Activated CD4-positive, alpha-beta T cell treated with anti-CD3 and anti-CD28 coated beads for 48 hours (primary cell): ENCODE data around the gene NPL.

Experiments
- DNase-seq: peaks from one replicate; pipeline ENCODE4 v3.0.0-alpha.2; 2020

NPL gene

GRCh38 chr1:182789138-182790076, at the start of gene NPL:
TSS of gene NPL (plus strand) at chr1:182789773. CDS start at chr1:182794372, 4,599 bp downstream.
- DNase-seq = peak; percentile 88

GRCh38 chr1:182740120-182740519, 49.5 kb upstream of the NPL start:
- no peak for DNase-seq

GRCh38 chr1:182742780-182743179, 46.8 kb upstream of the NPL start:
- DNase-seq = no peak

- no peak for DNase-seq
These were observed 37.2 kb upstream of the NPL start for GRCh38 chr1:182752077-182752988.

- no peak for DNase-seq
These were observed 35.5 kb upstream of the NPL start for GRCh38 chr1:182754087-182754486.

- no peak for DNase-seq
These were observed 34.8 kb upstream of the NPL start for GRCh38 chr1:182754543-182755314.

GRCh38 chr1:182755632-182756031, 33.9 kb upstream of the NPL start:
- DNase-seq = no peak

GRCh38 chr1:182756423-182756822, 33.1 kb upstream of the NPL start:
- DNase-seq = no peak

GRCh38 chr1:182761396-182762395, 27.9 kb upstream of the NPL start:
- DNase-seq = no peak

- DNase-seq = no peak
These were observed 27.0 kb upstream of the NPL start for GRCh38 chr1:182762536-182762935.

- no peak for DNase-seq
These were observed 25.4 kb upstream of the NPL start for GRCh38 chr1:182764029-182764727.

- DNase-seq = no peak
These were observed 24.2 kb upstream of the NPL start for GRCh38 chr1:182765391-182765790.

GRCh38 chr1:182766050-182766449, 23.5 kb upstream of the NPL start:
- no peak for DNase-seq

- no peak for DNase-seq
These were observed 22.5 kb upstream of the NPL start for GRCh38 chr1:182766881-182767645.

GRCh38 chr1:182768963-182769362, 20.6 kb upstream of the NPL start:
- DNase-seq = no peak

GRCh38 chr1:182770232-182770631, 19.3 kb upstream of the NPL start:
- no peak for DNase-seq

- DNase-seq = no peak
These were observed 18.2 kb upstream of the NPL start for GRCh38 chr1:182771187-182771984.

- no peak for DNase-seq
These were observed 12.2 kb upstream of the NPL start for GRCh38 chr1:182777386-182777785.

- DNase-seq = no peak
These were observed 10.7 kb upstream of the NPL start for GRCh38 chr1:182778862-182779261.
